ENCODE results near the gene USP10. TPM values are rescaled to one million over a fixed set of nuclear protein-coding genes. Genes with fewer than 3 reads are reported as not detected.

Gene USP10
- total RNA-seq, 1 experiment from 2014 or later: 50.4 TPM

DNA sequence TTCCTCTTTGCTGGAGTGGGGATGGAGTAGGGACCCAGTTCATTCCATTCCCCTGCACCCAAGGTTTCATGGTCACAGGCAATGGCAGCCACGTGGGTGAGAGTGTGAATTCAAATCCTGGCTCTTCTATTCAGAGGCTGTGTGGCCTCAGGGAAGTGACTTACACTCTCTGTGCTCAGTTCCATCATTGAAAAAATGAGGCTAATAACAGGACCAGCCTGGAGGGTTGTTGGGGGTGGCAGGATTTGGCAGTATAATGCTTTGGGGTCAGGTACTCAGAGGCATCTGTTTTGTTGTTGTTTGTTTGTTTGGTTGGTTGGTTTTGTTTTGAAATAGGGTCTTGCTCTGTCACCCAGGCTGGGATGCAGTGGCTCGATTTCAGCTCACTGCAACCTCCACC lies 117.8 kb downstream of the USP10 start:
- Histone ChIP-seq H3K79me2 (ENCODE audit: low read length) (no peaks in the 10 kb centered on the region), H3K9ac (ENCODE audit: low read length) (no peak overlapping the region), H4K20me1 (ENCODE audit: low read length) (no peaks in the 10 kb centered on the region), H2AFZ (ENCODE audit: low read length) (no peak overlapping the region), H3F3A (ENCODE audit: low read length, unreplicated experiment) (no peaks in the 10 kb centered on the region), H3K4me2 (ENCODE audit: low read length) (no peak overlapping the region), H3K9me2 (replicated peaks; ENCODE audit: low read length) (no peaks in the 10 kb centered on the region), H3K4me3 (ENCODE audit: low read length) (no peak overlapping the region), H3K4me1 (ENCODE audit: insufficient read depth, low read length) (peaks cover 6% of the 10 kb centered on the region), H3K36me3 (ENCODE audit: low read depth, low read length) (no peaks in the 10 kb centered on the region), H3K9me3 (ENCODE audit: low read length) (no peaks in the 10 kb centered on the region), H3K27me3 (ENCODE audit: low read length) (no peaks in the 10 kb centered on the region), H3K27ac (ENCODE audit: low read length) (no peak overlapping the region)
- TF ChIP-seq EZH2 (IDR thresholded peaks at IDR 0.05; ENCODE audit: low read length, unreplicated experiment) (no peak), EZH2phosphoT487 (IDR thresholded peaks at IDR 0.05; ENCODE audit: borderline replicate concordance, low read length) (no peak), CTCF (conservative IDR thresholded peaks at IDR 0.05; ENCODE audit: low read depth, low read length) (no peak)
- no TSS peak for BruUV-seq (replicated peaks)
- ATAC-seq: no peak
- intact Hi-C loops (cut with micrococcal nuclease): no loop called here
- no peak for DNase-seq
- ChIA-PET POLR2A (ENCODE audit: unreplicated experiment) (no interaction called here), CTCF (no interaction called here)

- Histone ChIP-seq H3K4me2 (ENCODE audit: low read length) (no peak overlapping the region), H3K27ac (ENCODE audit: low read length) (no peak overlapping the region), H3K27me3 (ENCODE audit: low read length) (no peaks in the 10 kb centered on the region), H3K36me3 (ENCODE audit: low read depth, low read length) (no peaks in the 10 kb centered on the region), H3K79me2 (ENCODE audit: low read length) (no peaks in the 10 kb centered on the region), H2AFZ (ENCODE audit: low read length) (no peak overlapping the region), H3K4me1 (ENCODE audit: insufficient read depth, low read length) (peaks cover 6% of the 10 kb centered on the region), H3K9me2 (replicated peaks; ENCODE audit: low read length) (no peaks in the 10 kb centered on the region), H3K4me3 (ENCODE audit: low read length) (no peak overlapping the region), H3F3A (ENCODE audit: low read length, unreplicated experiment) (no peaks in the 10 kb centered on the region), H3K9ac (ENCODE audit: low read length) (no peak overlapping the region), H4K20me1 (ENCODE audit: low read length) (no peaks in the 10 kb centered on the region), H3K9me3 (ENCODE audit: low read length) (no peaks in the 10 kb centered on the region)
- BruUV-seq (replicated peaks): no TSS peak
- DNase-seq: no peak
- ChIA-PET CTCF (no interaction called here), POLR2A (ENCODE audit: unreplicated experiment) (no interaction called here)
- intact Hi-C loops (cut with micrococcal nuclease): no loop called here
- TF ChIP-seq EZH2 (IDR thresholded peaks at IDR 0.05; ENCODE audit: low read length, unreplicated experiment) (no peak), EZH2phosphoT487 (IDR thresholded peaks at IDR 0.05; ENCODE audit: borderline replicate concordance, low read length) (no peak), CTCF (conservative IDR thresholded peaks at IDR 0.05; ENCODE audit: low read depth, low read length) (no peak)
- no peak for ATAC-seq
Observed at GRCh38 chr16:84818133-84818532, 118.3 kb downstream of the USP10 start.

- CTCF ChIA-PET: interaction anchor here (0.6 kb wide), 1 partner anchor 94 kb away, joined by 3 read pairs; no protein-coding TSS in a partner anchor
- no TSS peak for BruUV-seq (replicated peaks)
Observed at GRCh38 chr16:84818989-84819643, 119.3 kb downstream of the USP10 start.

More at GRCh38 chr16:84818989-84819643, 119.3 kb downstream of the USP10 start:
- H3K27me3 ChIP-seq (ENCODE audit: low read length): no peaks in the 10 kb centered on the region
- no peaks in the 10 kb centered on the region for H3K79me2 ChIP-seq (ENCODE audit: low read length)
- H3K4me3 ChIP-seq (ENCODE audit: low read length): peak overlapping the region; percentile 69; the same call in 1 of the 2 replicates
- peak overlapping the region; percentile 97 for H3K4me2 ChIP-seq (ENCODE audit: low read length)
- intact Hi-C loops (cut with micrococcal nuclease): no loop called here
- no peak overlapping the region for H3K27ac ChIP-seq (ENCODE audit: low read length)
- no peak overlapping the region for H3K9ac ChIP-seq (ENCODE audit: low read length)
- peaks cover 6% of the 10 kb centered on the region for H3K4me1 ChIP-seq (ENCODE audit: insufficient read depth, low read length)
- DNase-seq (no peak), ATAC-seq (no peak)
- H3K9me3 ChIP-seq (ENCODE audit: low read length): no peaks in the 10 kb centered on the region
- TF ChIP-seq CTCF (conservative IDR thresholded peaks at IDR 0.05; ENCODE audit: low read depth, low read length) (no peak), EZH2 (IDR thresholded peaks at IDR 0.05; ENCODE audit: low read length, unreplicated experiment) (no peak), EZH2phosphoT487 (IDR thresholded peaks at IDR 0.05; ENCODE audit: borderline replicate concordance, low read length) (no peak)
- H2AFZ ChIP-seq (ENCODE audit: low read length): no peak overlapping the region
- POLR2A ChIA-PET (ENCODE audit: unreplicated experiment): no interaction called here
- H3K9me2 ChIP-seq (replicated peaks; ENCODE audit: low read length): no peaks in the 10 kb centered on the region
- no peaks in the 10 kb centered on the region for H3F3A ChIP-seq (ENCODE audit: low read length, unreplicated experiment)
- H4K20me1 ChIP-seq (ENCODE audit: low read length): no peaks in the 10 kb centered on the region
- no peaks in the 10 kb centered on the region for H3K36me3 ChIP-seq (ENCODE audit: low read depth, low read length)

All from PC-3 (cell line).